T-helper 1 cell (primary cell): Measurements from ENCODE around the gene GRAMD4.
A peak's percentile ranks its signal among the peaks of the same experiment; 100 is the strongest.

Experiments used
- DNase-seq, 5 donors: peaks; one replicate each; pipeline ENCODE4 v3.0.0-alpha.2; 2012 to 2020

GRAMD4 gene

GRCh38 chr22:46582281-46582933 is 37.8 kb upstream of the GRAMD4 start:
- DNase-seq, result no peak

- DNase-seq, result no peak
Measured at GRCh38 chr22:46583571-46583970, 36.6 kb upstream of the GRAMD4 start.

- DNase-seq, result no peak
Measured at GRCh38 chr22:46584081-46584921, 35.9 kb upstream of the GRAMD4 start.

- DNase-seq, result no peak
Measured at GRCh38 chr22:46585340-46586122, 34.7 kb upstream of the GRAMD4 start.

- no peak for DNase-seq
Measured at GRCh38 chr22:46586123-46586519, 34.1 kb upstream of the GRAMD4 start.

GRCh38 chr22:46586531-46587011 is 33.6 kb upstream of the GRAMD4 start:
- no peak for DNase-seq

- peak in 1 of 5 donors; percentile 42 for DNase-seq
Measured at GRCh38 chr22:46587061-46587460, 33.1 kb upstream of the GRAMD4 start.

GRCh38 chr22:46587492-46588278 is 32.5 kb upstream of the GRAMD4 start:
- DNase-seq, result peak in 1 of 5 donors; percentile 67

- no peak for DNase-seq
Measured at GRCh38 chr22:46588279-46589140, 31.7 kb upstream of the GRAMD4 start.

- no peak for DNase-seq
Measured at GRCh38 chr22:46589141-46589748, 30.9 kb upstream of the GRAMD4 start.

GRCh38 chr22:46589871-46590271 is 30.3 kb upstream of the GRAMD4 start:
- DNase-seq, result no peak

- DNase-seq, result no peak
Measured at GRCh38 chr22:46590334-46590733, 29.9 kb upstream of the GRAMD4 start.

GRCh38 chr22:46591930-46592329 is 28.3 kb upstream of the GRAMD4 start:
- no peak for DNase-seq

- DNase-seq, result peak in 1 of 5 donors; percentile 62
Measured at GRCh38 chr22:46592390-46592872, 27.8 kb upstream of the GRAMD4 start.

- no peak for DNase-seq
Measured at GRCh38 chr22:46593211-46593681, 26.9 kb upstream of the GRAMD4 start.

GRCh38 chr22:46593996-46594946 is 25.9 kb upstream of the GRAMD4 start:
- no peak for DNase-seq

GRCh38 chr22:46594947-46595298 is 25.3 kb upstream of the GRAMD4 start:
- DNase-seq, result no peak

GRCh38 chr22:46595545-46595944 is 24.6 kb upstream of the GRAMD4 start:
- no peak for DNase-seq

- DNase-seq, result no peak
Measured at GRCh38 chr22:46596032-46596441, 24.1 kb upstream of the GRAMD4 start.
